PC-3 (cell line): ENCODE results near the gene ARHGDIG. TPM values are rescaled to one million over a fixed set of nuclear protein-coding genes. Genes with fewer than 3 reads are reported as not detected.

Experiments used
- ATAC-seq: fragments of 200-7000 bp; cut with Tn5 transposase; 2 replicates; pipeline ENCODE4 v1.9.1; 2020; ENCODE audit warnings: mild to moderate bottlenecking, moderate library complexity
- BruUV-seq: library from RNA; stranded (reverse); fragments of 400-500 nt; replicated peaks from 2 replicates; lab custom pipeline; 2021; lab: Mats Ljungman, UMichigan
- CTCF ChIA-PET: fragments of 300-600 bp; sonication (Branson Sonifier 250); formaldehyde crosslinking; loops from one replicate; lab custom pipeline; 2022; ENCODE audit warnings: antibody characterized with exemption; lab: Charles Lee
- POLR2A ChIA-PET: fragments of 300-600 bp; sonication (Branson Sonifier 250); formaldehyde crosslinking; loops from one replicate; lab custom pipeline; 2022; ENCODE audit warnings: antibody characterized with exemption; ENCODE audit not compliant: unreplicated experiment; lab: Charles Lee
- DNase-seq: peaks from one replicate; pipeline ENCODE4 v3.0.0-alpha.2; 2015
- H2AFZ ChIP-seq: fragments of 300-600 bp; sonication (generic); 2 replicates; pipeline ENCODE4 v1.6.0; 2016; ENCODE audit warnings: antibody characterized with exemption, low read length
- H3F3A ChIP-seq: fragments of 300-600 bp; sonication (generic); one replicate; pipeline ENCODE4 v1.6.0; 2017; ENCODE audit warnings: antibody characterized with exemption, low read length, control low read depth, mild to moderate bottlenecking; ENCODE audit not compliant: unreplicated experiment
- H3K27ac ChIP-seq: fragments of 300-600 bp; sonication (generic); 2 replicates; pipeline ENCODE4 v1.5.1; 2016; ENCODE audit warnings: mild to moderate bottlenecking, low read length
- H3K27me3 ChIP-seq: fragments of 300-600 bp; sonication (generic); 2 replicates; pipeline ENCODE4 v1.6.1; 2016; ENCODE audit warnings: low read length, mixed read lengths
- H3K36me3 ChIP-seq: fragments of 300-600 bp; sonication (generic); 2 replicates; pipeline ENCODE4 v1.6.1; 2016; ENCODE audit warnings: low read depth, mixed run types, low read length, mixed read lengths
- H3K4me1 ChIP-seq: fragments of 300-600 bp; sonication (generic); 2 replicates; pipeline ENCODE4 v1.5.1; 2016; ENCODE audit warnings: low read length; ENCODE audit not compliant: insufficient read depth
- H3K4me2 ChIP-seq: fragments of 300-600 bp; sonication (generic); 2 replicates; pipeline ENCODE4 v1.6.0; 2016; ENCODE audit warnings: low read length
- H3K4me3 ChIP-seq: fragments of 300-600 bp; sonication (generic); 2 replicates; pipeline ENCODE4 v1.5.1; 2016; ENCODE audit warnings: mild to moderate bottlenecking, low read length, mixed read lengths
- H3K79me2 ChIP-seq: fragments of 300-600 bp; sonication (generic); 2 replicates; pipeline ENCODE4 v1.6.1; 2017; ENCODE audit warnings: low read length, mixed read lengths
- H3K9ac ChIP-seq: fragments of 300-600 bp; sonication (generic); 2 replicates; pipeline ENCODE4 v1.6.0; 2016; ENCODE audit warnings: mild to moderate bottlenecking, low read length
- H3K9me2 ChIP-seq: fragments of 300-600 bp; sonication (generic); replicated peaks from 2 replicates; pipeline ENCODE4 v1.6.1; 2016; ENCODE audit warnings: mixed run types, low read length, mixed read lengths
- H3K9me3 ChIP-seq: fragments of 300-600 bp; sonication (generic); 2 replicates; pipeline ENCODE4 v1.6.1; 2016; ENCODE audit warnings: low read length, mixed read lengths
- H4K20me1 ChIP-seq: fragments of 300-600 bp; sonication (generic); 2 replicates; pipeline ENCODE4 v1.6.1; 2016; ENCODE audit warnings: low read length, mixed read lengths
- CTCF ChIP-seq: fragments of 300-600 bp; sonication (generic); conservative IDR thresholded peaks from 2 replicates; pipeline ENCODE4 v1.5.1; 2017; ENCODE audit warnings: antibody characterized with exemption, low read depth, mild to moderate bottlenecking, low read length
- EZH2 ChIP-seq: fragments of 300-600 bp; sonication (generic); IDR thresholded peaks from one replicate; pipeline ENCODE4 v1.6.1; 2017; ENCODE audit warnings: antibody characterized with exemption, mild to moderate bottlenecking, low read length; ENCODE audit not compliant: unreplicated experiment
- EZH2phosphoT487 ChIP-seq: fragments of 300-600 bp; sonication (generic); IDR thresholded peaks from 2 replicates; pipeline ENCODE4 v1.6.1; 2018; ENCODE audit warnings: mild to moderate bottlenecking, antibody characterized with exemption, low read length, borderline replicate concordance
- intact Hi-C: fragments of 100-400 bp; cut with micrococcal nuclease; formaldehyde crosslinking; loops from 2 replicates; pipeline ENCODE4 v1.9.0; 2023
- total RNA-seq: library from RNA; depleted of rRNA; stranded (reverse); fragments of >200 nt; gene quantifications from 2 replicates; pipeline ENCODE4 v1.2.3, GENCODE V29; 2014

Gene ARHGDIG
- total RNA-seq, 1 experiment from 2014 or later, result not detected

DNA sequence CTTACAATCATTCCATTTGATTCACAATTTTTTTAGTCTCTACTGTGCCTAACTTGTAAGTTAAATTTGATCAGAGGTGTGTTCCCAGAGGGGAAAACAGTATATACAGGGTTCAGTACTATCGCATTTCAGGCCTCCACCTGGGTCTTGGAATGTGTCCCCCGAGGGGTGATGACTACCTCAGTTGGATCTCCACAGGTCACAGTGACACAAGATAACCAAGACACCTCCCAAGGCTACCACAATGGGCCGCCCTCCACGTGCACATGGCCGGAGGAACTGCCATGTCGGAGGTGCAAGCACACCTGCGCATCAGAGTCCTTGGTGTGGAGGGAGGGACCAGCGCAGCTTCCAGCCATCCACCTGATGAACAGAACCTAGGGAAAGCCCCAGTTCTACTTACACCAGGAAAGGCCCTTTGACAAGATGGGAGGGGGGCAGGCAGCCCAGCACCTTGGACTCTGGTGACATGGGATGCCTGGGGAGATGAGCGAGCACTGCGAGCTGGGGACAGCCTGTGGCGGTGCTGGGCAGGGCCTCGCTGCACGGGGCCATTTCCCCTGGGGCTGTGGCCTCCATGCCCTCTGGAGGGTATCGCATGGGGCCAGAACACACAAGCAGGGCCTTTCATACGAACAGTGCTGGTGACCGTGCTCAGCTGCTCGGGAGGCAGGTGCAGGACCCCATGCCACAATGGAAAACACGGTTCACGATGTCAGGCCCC, 36.5 kb downstream of the ARHGDIG start:
- DNase-seq (no peak), ATAC-seq (no peak)
- H3F3A ChIP-seq, result no peaks in the 10 kb centered on the region
- H2AFZ ChIP-seq, result no peak overlapping the region
- H3K9me2 ChIP-seq, result no peaks in the 10 kb centered on the region
- TF ChIP-seq EZH2phosphoT487 (no peak), EZH2 (no peak)
- ChIA-PET POLR2A (no interaction called here), CTCF (no interaction called here)
- no peak overlapping the region for H3K27ac ChIP-seq
- intact Hi-C loops, result no loop called here
- H3K36me3 ChIP-seq, result no peaks in the 10 kb centered on the region
- H3K27me3 ChIP-seq, result no peaks in the 10 kb centered on the region
- no peak overlapping the region for H3K4me3 ChIP-seq
- peaks cover 17% of the 10 kb centered on the region for H3K79me2 ChIP-seq
- no peak overlapping the region for H3K9ac ChIP-seq
- no TSS peak for BruUV-seq
- H3K9me3 ChIP-seq, result no peaks in the 10 kb centered on the region
- H4K20me1 ChIP-seq, result no peaks in the 10 kb centered on the region
- H3K4me2 ChIP-seq, result no peak overlapping the region
- no peaks in the 10 kb centered on the region for H3K4me1 ChIP-seq

GRCh38 chr16:317583-317982, 37.2 kb downstream of the ARHGDIG start:
- Histone ChIP-seq H3K79me2 (peaks cover 18% of the 10 kb centered on the region), H3K27me3 (no peaks in the 10 kb centered on the region), H3K9me2 (no peaks in the 10 kb centered on the region), H3K4me3 (no peak overlapping the region), H3K27ac (no peak overlapping the region), H2AFZ (no peak overlapping the region), H3K4me2 (no peak overlapping the region), H3F3A (no peaks in the 10 kb centered on the region), H4K20me1 (no peaks in the 10 kb centered on the region), H3K9ac (no peak overlapping the region), H3K9me3 (no peaks in the 10 kb centered on the region), H3K36me3 (no peaks in the 10 kb centered on the region), H3K4me1 (no peaks in the 10 kb centered on the region)
- TF ChIP-seq EZH2, result no peak
- TF ChIP-seq EZH2phosphoT487, result no peak
- no peak for TF ChIP-seq CTCF
- CTCF ChIA-PET, result no interaction called here
- ATAC-seq, result no peak
- BruUV-seq, result no TSS peak
- intact Hi-C loops, result no loop called here
- DNase-seq, result no peak
- POLR2A ChIA-PET, result no interaction called here

DNA sequence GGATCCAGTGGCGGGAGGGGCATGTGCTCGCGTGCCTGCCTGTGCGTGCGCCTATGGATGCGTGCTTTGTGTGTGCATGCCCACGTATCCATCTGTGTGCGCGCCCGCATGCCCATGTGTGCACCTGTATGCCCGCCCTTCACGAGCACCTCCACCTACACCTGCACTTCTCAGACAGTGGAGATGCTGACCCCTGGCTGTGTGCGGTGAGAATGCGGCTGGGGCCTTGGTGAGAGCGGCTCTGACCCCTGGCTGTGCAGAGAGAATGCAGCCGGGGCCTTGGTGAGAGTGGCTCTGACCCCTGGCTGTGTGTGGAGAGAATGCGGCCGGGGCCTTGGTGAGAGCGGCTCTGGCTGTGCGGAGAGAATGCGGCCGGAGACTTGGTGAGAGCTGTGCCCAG, 38.2 kb downstream of the ARHGDIG start:
- TF ChIP-seq EZH2phosphoT487 (no peak), CTCF (peak; percentile 27; the same call in 1 of the 2 replicates)
- ChIA-PET CTCF (no interaction called here), POLR2A (no interaction called here)
- no peak for DNase-seq
- no peaks in the 10 kb centered on the region for H3K9me2 ChIP-seq
- H3F3A ChIP-seq, result no peaks in the 10 kb centered on the region
- no peak for ATAC-seq
- H4K20me1 ChIP-seq, result no peaks in the 10 kb centered on the region; the same call in 1 of the 2 replicates
- no peaks in the 10 kb centered on the region for H3K36me3 ChIP-seq
- no peak overlapping the region for H2AFZ ChIP-seq
- H3K27me3 ChIP-seq, result no peaks in the 10 kb centered on the region
- H3K79me2 ChIP-seq, result peaks cover 19% of the 10 kb centered on the region
- intact Hi-C loops, result no loop called here
- H3K4me1 ChIP-seq, result no peaks in the 10 kb centered on the region
- no peak overlapping the region for H3K4me2 ChIP-seq
- no TSS peak for BruUV-seq
- H3K4me3 ChIP-seq, result no peak overlapping the region
- H3K9ac ChIP-seq, result no peak overlapping the region
- H3K9me3 ChIP-seq, result no peaks in the 10 kb centered on the region
- H3K27ac ChIP-seq, result no peak overlapping the region
